COLO829 (cell line): ENCODE measurements around the gene CLSTN2.

ENCODE experiments used
- DNase-seq: peaks from one replicate; pipeline ENCODE4 v3.0.0; 2012; ENCODE audit warnings: low spot score

The CLSTN2 gene

DNA sequence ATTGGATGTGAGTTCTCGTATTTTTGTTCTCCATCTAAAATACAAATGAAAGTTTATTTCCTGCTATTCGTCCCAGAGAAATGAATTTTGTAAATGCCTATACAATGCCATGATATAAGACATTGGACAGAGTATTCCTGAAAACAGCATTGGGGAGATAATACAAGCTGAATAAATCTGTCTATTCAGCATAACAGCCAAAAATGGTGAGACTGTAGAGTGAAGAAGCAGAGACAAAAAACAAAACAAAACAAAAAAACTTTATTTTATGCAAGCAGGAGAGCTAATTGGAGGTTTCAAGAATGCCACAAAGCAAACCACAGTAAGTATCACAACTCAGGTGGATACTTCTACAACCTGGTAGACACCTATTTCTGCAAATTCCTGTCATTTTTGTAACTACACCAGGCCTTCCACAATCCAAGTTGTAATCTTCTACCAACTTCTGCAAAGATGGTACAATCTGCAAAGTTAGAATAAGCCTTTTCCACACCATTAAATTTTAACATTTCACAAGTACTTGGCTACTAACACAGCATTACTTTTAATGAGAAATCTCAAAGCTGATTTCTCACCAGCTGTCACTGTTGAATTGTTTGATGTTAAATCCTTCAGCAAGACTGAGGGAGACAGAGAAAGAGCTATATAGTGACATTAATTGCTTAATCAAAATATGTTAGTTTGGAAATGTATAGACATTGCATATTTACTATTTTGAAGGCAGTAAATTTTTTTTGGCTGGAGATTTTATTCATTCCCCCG, 163.1 kb downstream of the CLSTN2 start:
- DNase-seq = no peak

DNA sequence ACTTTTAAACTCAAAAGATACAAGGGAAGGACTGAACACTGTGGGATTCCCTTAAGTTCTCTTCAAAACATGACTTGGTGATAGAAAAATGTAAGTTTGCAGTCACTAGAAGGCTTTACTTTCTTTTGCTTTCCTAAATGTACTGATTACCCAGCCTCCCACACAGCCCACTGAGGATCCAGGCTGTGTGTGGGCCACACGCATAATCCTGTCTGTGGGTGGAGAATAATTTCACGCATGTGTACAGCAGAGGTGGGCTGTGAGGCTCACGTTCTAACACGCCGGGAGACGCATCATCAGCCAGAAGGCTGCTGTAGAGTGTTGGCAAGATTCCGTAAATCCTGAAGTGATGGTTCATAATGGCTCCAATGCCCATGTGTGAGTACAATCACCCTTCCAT, 165.5 kb downstream of the CLSTN2 start:
- no peak for DNase-seq

DNA sequence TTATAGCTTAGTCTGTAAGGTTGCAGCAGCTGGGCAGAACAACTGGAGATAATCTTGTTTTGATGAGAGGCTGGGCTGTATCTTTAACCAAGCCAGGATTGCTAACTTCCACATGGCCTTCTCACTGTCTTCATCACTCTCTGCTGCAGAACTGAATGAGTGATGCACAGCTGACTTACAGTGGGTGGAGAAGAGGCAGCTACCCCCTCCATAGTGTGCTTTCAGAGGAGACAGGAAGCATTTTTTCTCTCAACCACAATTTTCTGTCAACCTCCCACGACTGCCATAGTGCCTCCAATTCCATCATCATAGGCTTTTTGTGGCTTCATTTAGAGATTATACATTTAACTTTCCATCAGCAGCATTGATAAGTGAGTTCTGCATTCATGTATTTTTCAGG, 168.2 kb downstream of the CLSTN2 start:
- no peak for DNase-seq

DNA sequence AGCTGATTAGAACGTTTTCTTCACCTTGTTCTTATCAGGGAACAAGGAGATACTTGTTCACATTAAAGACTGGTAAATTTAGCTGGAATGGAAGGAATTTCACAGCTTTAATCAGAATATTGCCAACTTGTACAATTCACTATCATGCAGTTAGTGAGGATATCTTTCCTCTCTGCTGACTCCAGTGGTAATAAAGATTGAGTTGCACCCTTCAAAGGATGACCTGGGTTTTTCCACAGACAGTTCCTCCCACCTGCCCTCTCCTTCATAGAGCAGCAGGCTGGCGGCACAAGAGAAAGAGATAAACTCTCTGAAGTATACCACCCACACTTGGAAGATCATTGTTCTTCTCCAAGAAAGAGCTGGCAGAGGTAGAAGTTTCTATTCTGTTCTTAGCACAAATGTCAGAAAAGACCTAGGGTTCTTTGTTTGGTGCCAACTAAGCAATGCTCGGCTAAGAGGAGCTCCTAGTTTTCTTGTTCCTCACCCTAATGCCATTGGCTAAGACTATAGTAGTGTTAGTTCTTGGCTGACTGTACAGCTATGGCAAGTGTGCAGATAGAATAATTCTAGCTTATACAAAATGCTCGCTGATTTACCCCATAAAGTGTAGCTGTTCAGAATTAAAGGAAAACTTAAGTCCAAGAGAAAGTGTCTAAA, 169.1 kb downstream of the CLSTN2 start:
- no peak for DNase-seq

DNA sequence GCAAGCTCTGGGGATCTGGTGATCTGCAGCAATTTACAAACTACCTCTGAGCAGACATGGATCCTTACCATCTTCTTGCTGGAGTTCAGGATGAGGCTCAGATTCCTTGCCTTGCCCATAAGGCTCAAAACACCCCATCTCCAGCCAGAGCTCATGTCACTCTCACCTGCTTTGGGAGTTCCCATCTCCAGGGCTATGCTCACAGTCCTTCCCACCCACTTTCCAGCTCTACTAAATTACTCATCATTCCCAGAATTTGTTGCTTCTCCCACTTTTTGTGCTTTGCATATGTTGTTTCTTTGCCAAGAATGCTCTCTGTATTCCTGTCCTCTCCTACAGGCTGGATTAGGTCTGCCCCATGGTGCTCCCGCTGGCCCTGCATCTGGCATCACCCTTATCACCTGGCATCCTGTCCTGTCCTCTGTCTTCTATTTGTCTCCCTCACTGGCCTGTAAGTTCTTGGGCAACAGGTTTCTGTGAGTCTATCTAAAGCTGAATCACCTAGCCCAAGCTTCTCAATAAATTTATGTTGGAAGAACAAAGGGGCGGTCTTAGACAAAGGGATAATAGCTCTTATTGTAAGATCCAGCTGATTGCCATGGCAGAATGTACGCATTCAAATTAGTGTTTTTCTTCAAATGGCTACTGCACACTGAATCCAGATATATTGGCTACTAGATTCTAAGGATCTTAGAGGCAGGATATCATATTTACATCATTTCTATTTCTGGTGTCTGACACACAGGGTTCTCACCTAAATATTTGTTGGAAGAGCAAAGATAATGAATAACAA, 179.2 kb downstream of the CLSTN2 start:
- DNase-seq = no peak

DNA sequence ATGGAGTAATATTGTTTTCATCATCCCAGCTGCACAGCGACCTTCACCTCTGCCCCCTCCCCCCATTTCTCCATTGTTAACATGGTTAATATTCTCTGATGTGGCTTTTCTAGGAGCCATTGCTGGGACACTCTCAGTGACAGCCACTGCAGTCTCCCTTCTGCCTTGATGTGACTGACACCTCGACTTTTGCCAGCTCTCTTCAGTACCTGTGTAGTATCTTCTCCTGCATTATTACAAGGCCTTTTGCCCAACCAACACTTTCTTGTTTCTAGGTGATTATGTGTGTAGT, 179.8 kb downstream of the CLSTN2 start:
- DNase-seq = no peak

DNA sequence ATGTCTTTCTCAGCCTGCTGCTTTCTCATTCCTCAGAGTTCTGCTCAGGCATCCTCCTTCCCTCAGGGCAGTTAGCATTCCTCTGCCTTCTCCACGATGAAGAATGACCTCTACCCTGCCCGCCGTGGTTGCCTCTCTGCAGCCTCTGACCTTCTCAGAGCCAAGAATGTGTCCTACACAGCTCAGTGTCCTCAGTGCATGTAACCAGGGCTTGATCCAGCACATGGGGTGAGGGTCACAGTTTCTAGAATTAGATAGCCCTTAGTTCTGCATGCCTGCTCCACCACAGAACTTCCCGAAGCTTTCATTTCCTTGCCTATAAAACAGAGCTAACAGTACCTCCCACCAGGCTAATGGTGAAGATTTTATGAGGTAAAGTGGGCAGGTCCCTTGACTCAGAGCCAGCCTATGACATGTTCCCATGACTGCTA, 182.1 kb downstream of the CLSTN2 start:
- no peak for DNase-seq

DNA sequence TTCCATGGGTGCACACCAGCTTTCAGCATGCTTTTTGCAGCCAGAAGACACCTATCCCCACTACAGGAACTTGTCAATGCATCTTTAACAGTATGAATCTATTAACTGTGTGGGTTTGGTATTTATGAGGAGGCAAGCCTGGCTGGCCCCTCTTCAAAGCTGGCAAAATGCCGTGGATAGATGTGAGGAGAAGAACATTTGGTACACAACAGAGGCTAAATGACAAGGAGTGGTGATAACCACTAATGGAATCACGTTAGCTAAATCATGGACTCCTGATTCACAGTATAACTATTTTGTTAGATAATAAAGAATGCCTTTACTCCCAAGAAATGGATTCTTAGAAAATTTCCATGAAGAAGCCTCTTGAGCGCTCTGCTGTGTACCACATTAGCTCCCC, 187.2 kb downstream of the CLSTN2 start:
- DNase-seq = no peak

DNA sequence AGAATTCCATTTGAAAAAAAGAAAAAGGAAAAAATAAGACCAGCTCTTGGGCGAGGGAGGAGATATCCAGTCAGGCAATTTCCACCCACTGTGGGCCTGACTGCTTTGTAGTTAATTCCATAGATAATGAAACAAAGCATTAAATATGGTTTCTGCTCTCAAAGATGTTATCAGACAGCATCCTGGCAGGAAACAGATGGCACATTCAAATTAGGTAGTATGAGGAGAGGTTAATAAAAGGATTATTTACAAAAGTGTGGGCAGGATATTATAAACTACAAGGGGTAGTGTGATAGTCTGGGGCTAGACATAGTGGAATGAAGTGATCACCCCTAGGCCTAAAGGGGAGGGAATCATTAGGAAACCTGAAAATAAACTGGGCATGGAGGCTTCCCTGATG, 193.2 kb downstream of the CLSTN2 start:
- no peak for DNase-seq

DNA sequence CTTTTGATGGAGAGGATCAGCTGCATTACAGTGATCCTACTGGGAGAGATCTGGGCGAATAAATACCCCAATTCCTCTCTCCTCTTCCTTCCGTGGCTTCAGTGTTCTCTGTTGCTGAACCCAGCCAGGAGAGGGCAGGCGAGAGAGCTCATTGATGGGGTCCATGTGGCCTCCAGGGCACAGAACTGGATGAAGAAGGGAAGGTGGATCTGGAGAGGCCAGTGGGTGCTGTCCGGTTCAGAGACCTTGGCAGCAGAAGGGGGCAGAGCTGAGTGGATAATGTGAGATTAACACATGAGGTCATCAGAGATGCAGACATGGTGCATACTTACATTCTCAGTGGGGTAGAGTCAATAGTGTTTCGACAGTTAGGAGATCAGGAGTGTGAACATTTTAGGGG, 193.6 kb downstream of the CLSTN2 start:
- no peak for DNase-seq

DNA sequence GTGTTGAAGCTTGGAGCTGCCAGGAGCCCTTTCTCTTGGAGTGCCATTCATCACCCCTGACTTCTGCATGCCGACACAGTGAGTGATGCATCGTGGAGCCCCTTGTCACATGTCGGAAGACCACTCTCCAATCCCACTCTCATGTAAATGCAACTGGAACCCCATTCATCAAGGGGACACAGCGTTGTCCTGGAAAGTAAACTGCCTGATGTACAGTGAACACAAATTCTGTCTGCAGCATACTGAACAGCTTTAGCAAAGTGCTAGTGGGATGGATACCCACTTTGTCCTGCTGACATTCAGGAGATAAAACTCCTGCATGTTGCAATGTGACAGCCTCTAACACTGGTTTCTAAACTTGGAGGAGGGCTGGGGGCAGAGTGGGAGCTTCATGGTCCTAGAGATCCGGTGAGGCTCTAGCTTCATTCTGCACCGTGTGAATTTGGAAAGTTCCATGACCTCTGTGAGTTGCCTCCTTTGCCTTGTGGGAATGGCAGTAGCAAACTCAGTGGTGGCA, 194.8 kb downstream of the CLSTN2 start:
- no peak for DNase-seq

DNA sequence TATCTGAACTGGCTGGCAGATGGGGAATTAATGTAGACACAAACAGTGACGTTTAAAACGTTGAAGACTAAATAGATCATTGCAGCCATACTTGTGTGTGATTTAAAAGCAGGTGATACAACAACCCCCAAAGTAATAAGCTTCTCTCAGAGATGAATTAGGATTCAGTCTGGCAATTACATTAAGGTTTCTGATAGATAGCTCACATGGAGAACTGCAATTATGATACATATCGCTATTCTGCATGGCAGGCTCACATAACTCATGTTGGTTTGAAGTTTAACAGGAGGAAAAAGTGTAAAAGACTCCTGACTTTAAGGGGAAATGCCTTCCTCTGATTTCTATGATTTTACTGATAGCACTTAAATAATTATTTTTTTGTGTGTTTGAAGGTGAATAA, 196.9 kb downstream of the CLSTN2 start:
- DNase-seq = no peak

DNA sequence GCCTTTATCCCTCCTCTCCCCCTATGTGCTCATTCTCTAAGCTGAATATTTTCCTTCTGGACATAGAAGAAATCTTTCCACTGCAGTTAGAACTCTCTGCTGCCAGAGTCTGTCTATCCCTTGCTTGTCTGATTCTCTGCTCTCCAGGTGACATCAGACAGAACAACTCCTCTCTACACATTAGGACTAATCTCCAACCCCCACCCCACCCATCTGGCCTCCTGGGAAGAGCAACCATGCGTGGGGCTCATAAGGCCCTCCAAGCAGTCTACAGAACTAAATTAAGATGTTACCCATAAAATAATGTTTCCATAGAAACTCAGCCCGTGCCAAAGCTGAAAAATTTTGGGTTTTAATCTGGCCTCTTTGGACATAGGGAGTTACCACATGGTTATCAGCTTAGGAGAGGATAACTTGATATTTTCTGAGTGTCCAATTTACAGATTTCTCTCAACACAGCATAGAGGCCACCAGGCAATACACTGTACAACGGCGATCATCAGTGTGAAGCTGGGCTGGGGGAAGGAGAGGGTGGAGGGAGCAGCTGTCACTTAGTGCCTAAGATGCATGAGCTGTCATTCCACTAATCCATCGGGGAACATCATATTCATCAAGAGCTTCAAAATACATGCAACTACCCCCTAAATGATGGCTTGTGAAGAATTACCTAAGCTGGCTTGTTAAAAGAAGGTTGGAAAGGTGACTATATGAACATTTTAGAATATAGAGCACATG, 199.4 kb downstream of the CLSTN2 start:
- no peak for DNase-seq

DNA sequence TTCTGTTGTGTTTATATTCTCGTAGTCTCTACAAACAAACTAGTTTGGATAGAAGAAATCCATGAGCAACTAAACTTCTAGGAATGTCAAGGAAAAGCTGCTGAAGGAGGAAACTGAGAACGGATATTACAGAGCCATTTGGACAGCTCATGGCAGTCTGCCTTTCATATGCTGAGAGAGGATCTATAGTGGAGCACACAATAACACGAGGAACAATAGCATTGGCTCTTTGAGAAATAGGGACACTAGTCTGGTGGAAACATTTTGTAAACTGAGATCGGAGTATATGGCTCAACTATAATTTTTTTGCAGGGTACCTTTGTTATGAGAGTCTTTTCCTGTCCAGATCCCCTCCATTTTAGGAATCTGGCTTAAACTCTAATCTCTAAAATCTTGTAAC, 200.5 kb downstream of the CLSTN2 start:
- no peak for DNase-seq

DNA sequence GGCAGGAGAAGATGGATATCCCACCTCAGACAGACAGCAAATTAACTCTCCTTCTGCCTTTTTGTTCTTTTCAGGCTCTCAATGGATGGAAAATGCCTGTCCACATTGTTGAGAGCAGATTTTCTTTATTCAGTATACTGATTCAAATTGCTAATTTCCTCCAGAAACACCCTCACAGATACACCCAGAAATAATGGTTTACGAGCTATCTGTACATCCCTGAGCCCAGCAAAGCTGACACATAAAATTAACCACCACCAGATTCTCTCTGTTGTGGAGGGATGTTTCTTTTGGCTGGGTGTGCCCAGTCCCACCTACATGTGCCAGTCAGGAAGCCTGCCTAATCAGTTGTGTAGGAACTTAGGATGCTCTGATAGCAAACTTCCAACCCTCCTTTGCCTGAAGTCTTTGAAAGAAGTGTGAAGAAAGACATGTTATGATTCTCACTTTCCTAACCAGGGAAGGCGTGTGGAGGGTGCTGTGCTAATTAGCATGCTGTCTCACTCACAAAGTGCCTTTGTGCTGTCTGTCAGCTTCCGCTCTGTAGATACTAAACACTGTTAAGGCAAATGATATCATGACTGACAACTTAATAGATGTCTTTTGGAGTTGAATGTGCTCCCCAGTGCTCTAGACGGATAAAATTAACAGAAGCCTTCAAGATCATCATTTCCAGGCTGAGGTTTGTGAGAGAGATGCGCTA, 208.5 kb downstream of the CLSTN2 start:
- no peak for DNase-seq

DNA sequence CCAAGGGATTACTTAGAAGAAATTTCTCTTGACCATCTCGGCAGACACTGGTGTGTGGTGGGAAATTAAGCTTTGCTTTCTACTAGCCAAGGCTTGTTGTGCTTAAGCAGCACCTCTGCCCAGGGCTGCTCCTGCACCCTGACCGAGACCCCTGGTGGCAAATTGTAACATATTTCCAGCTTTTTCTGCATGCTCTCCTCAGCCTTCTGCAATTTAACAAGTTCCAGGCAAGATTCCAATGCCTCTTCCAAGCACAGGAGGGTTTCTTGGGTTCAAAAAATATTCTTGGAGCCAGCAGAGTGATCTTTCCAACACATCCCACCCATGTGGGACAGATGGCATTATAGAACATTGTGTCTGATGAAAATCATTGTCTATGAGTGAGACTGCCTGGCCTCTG, 210.5 kb downstream of the CLSTN2 start:
- DNase-seq = no peak

DNA sequence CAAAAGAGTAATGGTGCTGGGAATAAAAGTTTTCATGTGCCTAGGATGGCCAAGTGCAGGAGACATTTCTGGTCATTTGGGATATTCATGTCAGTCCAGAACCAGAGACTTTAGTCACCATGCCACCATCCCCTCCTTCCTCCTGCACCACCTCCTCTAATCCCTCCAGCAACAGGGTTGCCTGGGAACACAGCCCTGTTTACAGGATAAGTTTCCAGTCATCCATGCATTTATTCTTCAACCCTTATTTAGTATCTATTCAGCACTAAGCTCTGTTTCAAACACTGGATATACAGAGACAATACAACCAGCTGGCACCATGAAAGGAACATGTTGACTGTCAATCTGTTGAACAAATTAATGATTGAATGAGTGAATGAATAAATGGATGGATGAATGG, 211.7 kb downstream of the CLSTN2 start:
- no peak for DNase-seq

DNA sequence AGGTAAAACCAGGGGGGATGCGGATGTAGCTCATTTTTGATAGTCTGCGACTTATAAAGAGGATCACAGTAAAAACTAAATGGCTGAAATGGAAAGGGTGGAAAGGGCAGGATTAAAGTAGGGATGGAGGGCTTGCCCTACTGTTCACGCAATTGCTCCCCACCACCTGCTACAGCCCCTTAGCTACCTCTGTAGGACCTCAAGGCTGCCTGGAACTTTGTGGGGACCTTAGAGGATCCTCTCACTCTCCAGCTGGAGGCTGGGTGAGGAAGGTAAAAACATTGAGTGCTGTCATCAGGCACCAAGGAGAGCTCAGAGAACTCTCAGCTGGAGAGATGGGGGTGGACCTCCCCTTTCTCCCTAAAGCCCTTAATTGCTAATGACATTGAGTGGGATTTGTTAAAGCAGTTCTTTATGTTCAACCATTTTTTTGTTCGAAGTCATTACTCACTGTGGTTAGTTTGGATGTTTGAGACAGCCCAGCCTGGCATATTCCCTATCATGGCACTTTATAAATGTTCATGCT, 213.0 kb downstream of the CLSTN2 start:
- DNase-seq = no peak

DNA sequence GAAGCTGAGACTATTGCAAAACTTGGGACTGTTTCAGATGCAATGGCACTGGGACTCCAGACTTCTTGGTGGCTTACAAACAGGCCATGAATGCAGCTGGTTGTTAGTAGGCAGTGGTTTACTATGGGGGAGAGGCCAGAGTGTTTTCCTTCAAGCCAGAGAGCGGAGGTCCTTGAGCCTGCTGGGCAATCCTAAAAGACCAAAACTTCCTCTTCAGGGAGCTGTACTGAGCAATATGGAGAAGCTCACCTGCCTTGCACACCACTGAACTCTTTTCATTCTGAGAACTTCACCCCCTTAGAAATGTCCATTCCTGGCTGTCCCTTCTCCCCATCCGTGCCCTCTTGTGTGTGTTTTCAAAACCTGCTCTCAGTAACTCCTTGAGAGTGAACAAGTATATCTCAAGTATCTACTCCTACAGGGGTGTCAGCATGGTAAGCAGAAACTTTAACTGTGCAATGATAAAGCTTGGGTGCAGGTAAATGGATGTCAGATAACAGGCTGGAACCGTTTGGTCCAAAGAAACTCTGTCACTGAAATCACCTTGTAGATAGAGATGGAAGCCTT, 213.9 kb downstream of the CLSTN2 start:
- DNase-seq = no peak

DNA sequence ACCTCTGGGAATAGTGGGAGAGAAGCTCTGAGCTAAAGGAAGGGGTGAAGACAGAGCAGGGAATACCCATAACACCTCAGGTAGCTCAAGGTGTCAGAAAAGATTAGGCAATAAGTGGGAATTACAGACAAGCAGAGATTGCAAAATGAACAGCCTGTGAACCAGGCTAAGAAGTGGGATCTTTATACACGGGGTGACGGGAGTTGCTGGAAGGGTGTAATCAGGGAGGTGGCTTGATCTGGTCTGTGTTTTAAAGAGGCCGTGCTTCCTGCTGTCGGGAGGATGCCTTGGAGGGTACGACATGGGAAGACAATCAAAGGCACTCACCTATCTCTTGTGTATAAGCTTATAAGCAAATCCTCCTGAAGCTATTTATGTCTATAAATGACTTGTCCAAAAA, 216.3 kb downstream of the CLSTN2 start:
- DNase-seq = no peak
